Body of pancreas (tissue), 4 donors: Measurements from ENCODE around the gene CTNNA2. TPM values are rescaled to one million over a fixed set of nuclear protein-coding genes. Genes with fewer than 3 reads are reported as not detected.

Experiments
- ATAC-seq: fragments of 150-250 bp; one replicate; pipeline ENCODE4 v1.9.1; 2016
- DNase-seq, 4 donors: peaks; one replicate each; pipeline ENCODE4 v3.0.0-alpha.2; 2019
- H3K27ac ChIP-seq, 4 donors: fragments of 200-600 bp; sonication (generic); 1 replicate in 3 of 4; 2 replicates in 1 of 4; pipeline versions ENCODE4 v1.5.1 to v1.6.1; 2016 to 2019; ENCODE audit warnings: mild to moderate bottlenecking in 1 of 4, mixed read lengths in 1 of 4, moderate library complexity in 1 of 4
- H3K27me3 ChIP-seq, 2 donors: fragments of 200-600 bp; sonication (generic); one replicate each; pipeline ENCODE4 v1.6.0; 2016; ENCODE audit warnings: mild to moderate bottlenecking in 1 of 2
- H3K36me3 ChIP-seq, 2 donors: fragments of 200-600 bp; sonication (generic); replicated peaks in 1 of 2; 2 replicates each; pipeline ENCODE4 v1.5.1; 2016; ENCODE audit warnings: low read depth in 2 of 2; ENCODE audit not compliant: insufficient read depth in 1 of 2
- H3K4me1 ChIP-seq: fragments of 200-600 bp; sonication (generic); one replicate; pipeline ENCODE4 v1.6.0; 2016
- H3K4me3 ChIP-seq, 2 donors: fragments of 200-600 bp; sonication (generic); 1 replicate in 1 of 2; 2 replicates in 1 of 2; pipeline ENCODE4 v1.5.1; 2016 to 2019
- H3K9me3 ChIP-seq, 3 donors: fragments of 200-600 bp; sonication (generic); 1 replicate in 2 of 3; 2 replicates in 1 of 3; pipeline ENCODE4 v1.5.1; 2016
- CTCF ChIP-seq, 7 experiments: fragments of 450-650 bp in 4 of 7; fragments of 200-600 bp in 3 of 7; sonication (generic) in 3 of 7; IDR thresholded peaks; one replicate each; pipeline ENCODE4 v1.5.1; 2016 to 2019; ENCODE audit warnings: antibody characterized with exemption in 7 of 7
- POLR2A ChIP-seq, 3 donors: fragments of 450-650 bp; IDR thresholded peaks; one replicate each; pipeline ENCODE4 v1.6.1; 2016; ENCODE audit warnings: antibody characterized with exemption in 3 of 3, mild to moderate bottlenecking in 2 of 3
- WGBS, 2 donors: methylation state at CpG; one replicate each; pipeline ENCODE4 v1.1.5; 2017; 5-methylcytosine and 5-hydroxymethylcytosine counted together
- intact Hi-C: fragments of 100-400 bp; cut with DNase I; formaldehyde crosslinking; loops from one replicate; pipeline ENCODE4 v1.15.1; 2023
- total RNA-seq, 2 donors: library from RNA; depleted of rRNA; stranded (reverse); fragments of >200 nt; gene quantifications; one replicate each; pipeline ENCODE4 v1.1.0, GENCODE V29; 2016

Gene CTNNA2
- total RNA-seq, 2 donors from 2014 or later: 0.52 to 29.3 TPM

GRCh38 chr2:80164375-80164774, 651.5 kb downstream of the CTNNA2 start:
- no peaks in the 10 kb centered on the region for H3K27me3 ChIP-seq
- WGBS, 2 donors: 29 to 47% methylated on average over 1 of the region's 1 CpG
- intact Hi-C loops: no loop called here

GRCh38 chr2:80166483-80167171, 653.8 kb downstream of the CTNNA2 start:
- no peaks in the 10 kb centered on the region for H3K36me3 ChIP-seq
- ATAC-seq: no peak
- no peak for DNase-seq

More at GRCh38 chr2:80164375-80164774, 651.5 kb downstream of the CTNNA2 start:
- H3K4me3 ChIP-seq: no peak overlapping the region
- no peak overlapping the region for H3K27ac ChIP-seq
- ATAC-seq (no peak), DNase-seq (no peak)
- H3K36me3 ChIP-seq: no peaks in the 10 kb centered on the region
- no peaks in the 10 kb centered on the region for H3K4me1 ChIP-seq
- H3K9me3 ChIP-seq: no peaks in the 10 kb centered on the region
- TF ChIP-seq CTCF (IDR thresholded peaks at IDR 0.05) (no peak), POLR2A (IDR thresholded peaks at IDR 0.05) (no peak)

GRCh38 chr2:80167284-80167808, 654.5 kb downstream of the CTNNA2 start:
- WGBS, 2 donors: 18 to 21% methylated on average over 1 of the region's 1 CpG
- H3K27ac ChIP-seq: no peak overlapping the region
- no peak overlapping the region for H3K4me3 ChIP-seq
- H3K27me3 ChIP-seq: no peaks in the 10 kb centered on the region
- no peaks in the 10 kb centered on the region for H3K4me1 ChIP-seq
- DNase-seq: no peak
- no peak for ATAC-seq
- no peak for TF ChIP-seq POLR2A (IDR thresholded peaks at IDR 0.05)
- TF ChIP-seq CTCF (IDR thresholded peaks at IDR 0.05): no peak
- no peaks in the 10 kb centered on the region for H3K9me3 ChIP-seq
- no peaks in the 10 kb centered on the region for H3K36me3 ChIP-seq
- intact Hi-C loops: no loop called here

More at GRCh38 chr2:80166483-80167171, 653.8 kb downstream of the CTNNA2 start:
- Histone ChIP-seq H3K9me3 (no peaks in the 10 kb centered on the region), H3K4me1 (no peaks in the 10 kb centered on the region), H3K27me3 (no peaks in the 10 kb centered on the region), H3K27ac (no peak overlapping the region), H3K4me3 (no peak overlapping the region)
- whole genome bisulfite sequencing, 2 donors: 53 to 54% methylated on average over 3 of the region's 3 CpGs
- intact Hi-C loops: no loop called here
- TF ChIP-seq POLR2A (IDR thresholded peaks at IDR 0.05): no peak
- no peak for TF ChIP-seq CTCF (IDR thresholded peaks at IDR 0.05)

- Histone ChIP-seq H3K27ac (no peak overlapping the region), H3K4me1 (no peaks in the 10 kb centered on the region), H3K27me3 (no peaks in the 10 kb centered on the region), H3K4me3 (no peak overlapping the region), H3K9me3 (no peaks in the 10 kb centered on the region), H3K36me3 (no peaks in the 10 kb centered on the region)
- DNase-seq: no peak
- ATAC-seq: no peak
- intact Hi-C loops: no loop called here
- TF ChIP-seq CTCF (IDR thresholded peaks at IDR 0.05): no peak
- TF ChIP-seq POLR2A (IDR thresholded peaks at IDR 0.05): no peak
- 25 to 36% methylated on average over 2 of the region's 2 CpGs for WGBS, 2 donors
Measured at GRCh38 chr2:80168037-80168436, 655.2 kb downstream of the CTNNA2 start.

- TF ChIP-seq POLR2A (IDR thresholded peaks at IDR 0.05): no peak
- TF ChIP-seq CTCF (IDR thresholded peaks at IDR 0.05): no peak
- no peaks in the 10 kb centered on the region for H3K27me3 ChIP-seq
- H3K4me1 ChIP-seq: no peaks in the 10 kb centered on the region
- ATAC-seq (no peak), DNase-seq (no peak)
- no peaks in the 10 kb centered on the region for H3K36me3 ChIP-seq
- no peaks in the 10 kb centered on the region for H3K9me3 ChIP-seq
- no peak overlapping the region for H3K4me3 ChIP-seq
- WGBS, 2 donors: 79 to 81% methylated on average over 6 to 7 of the region's 7 CpGs
- intact Hi-C loops: no loop called here
- no peak overlapping the region for H3K27ac ChIP-seq
Measured at GRCh38 chr2:80168801-80169200, 656.0 kb downstream of the CTNNA2 start.
